AG09319 (cell line): ENCODE results near the gene KIAA0586.

Source experiments
- DNase-seq: peaks from one replicate; pipeline ENCODE4 v3.0.0-alpha.2; 2010; ENCODE audit warnings: low read depth; ENCODE audit errors: extremely low read depth
- TF ChIP-seq, protein P1 (sequence below): IDR thresholded peaks from 2 replicates; pipeline ENCODE4 v1.5.1; 2011; ENCODE audit warnings: low read depth, mild to moderate bottlenecking, inconsistent platforms, low read length, moderate library complexity

Gene KIAA0586

DNA sequence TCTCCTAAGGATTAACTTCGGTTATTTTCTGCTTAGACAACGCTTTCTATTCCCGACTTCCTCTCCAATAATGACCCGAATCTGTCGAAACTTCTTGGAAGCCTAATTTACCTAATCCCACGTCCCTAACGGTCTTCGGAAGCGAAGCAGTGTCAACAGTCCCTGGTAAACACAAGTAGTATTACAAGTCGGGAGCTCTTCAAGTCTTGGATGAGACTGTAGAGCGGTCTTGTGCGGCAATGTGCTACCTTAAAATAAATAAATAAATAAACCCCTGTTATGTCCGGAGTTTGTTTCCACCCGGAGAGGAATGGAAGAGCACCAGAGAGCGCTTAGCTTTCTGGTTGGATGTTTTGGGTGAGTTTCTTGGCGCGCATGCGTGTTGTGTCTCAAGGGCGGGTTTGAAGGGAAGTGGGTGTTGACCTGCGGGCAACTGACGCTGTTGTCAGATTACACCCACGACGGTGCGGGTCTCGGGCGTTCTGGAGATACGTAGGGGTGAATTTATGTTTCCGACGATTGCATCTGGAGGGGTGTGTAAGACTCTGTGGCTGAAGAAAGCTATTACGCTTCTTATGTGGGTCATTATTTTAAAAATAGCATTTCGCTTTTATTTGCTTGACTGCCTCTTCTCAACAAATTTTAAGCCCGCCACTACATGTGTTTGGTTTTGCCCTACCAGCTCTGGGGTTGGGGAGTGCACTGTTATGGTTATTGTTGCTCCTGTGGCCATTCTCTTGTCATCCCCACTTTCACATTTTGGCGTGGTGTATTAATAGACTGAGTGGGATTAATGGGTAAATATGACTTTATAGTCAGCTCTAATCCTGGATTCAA is at the start of gene KIAA0586, which contains the start of gene TIMM9:
KIAA0586 (plus strand) TSS at position 439 of the 837 bp plus-strand sequence. CDS start 546 bp downstream, outside the sequence.
TIMM9 (minus strand) TSS at position 251 of the 837 bp plus-strand sequence. CDS start 15,586 bp downstream, outside the sequence.
- TF ChIP-seq, protein P1, sequence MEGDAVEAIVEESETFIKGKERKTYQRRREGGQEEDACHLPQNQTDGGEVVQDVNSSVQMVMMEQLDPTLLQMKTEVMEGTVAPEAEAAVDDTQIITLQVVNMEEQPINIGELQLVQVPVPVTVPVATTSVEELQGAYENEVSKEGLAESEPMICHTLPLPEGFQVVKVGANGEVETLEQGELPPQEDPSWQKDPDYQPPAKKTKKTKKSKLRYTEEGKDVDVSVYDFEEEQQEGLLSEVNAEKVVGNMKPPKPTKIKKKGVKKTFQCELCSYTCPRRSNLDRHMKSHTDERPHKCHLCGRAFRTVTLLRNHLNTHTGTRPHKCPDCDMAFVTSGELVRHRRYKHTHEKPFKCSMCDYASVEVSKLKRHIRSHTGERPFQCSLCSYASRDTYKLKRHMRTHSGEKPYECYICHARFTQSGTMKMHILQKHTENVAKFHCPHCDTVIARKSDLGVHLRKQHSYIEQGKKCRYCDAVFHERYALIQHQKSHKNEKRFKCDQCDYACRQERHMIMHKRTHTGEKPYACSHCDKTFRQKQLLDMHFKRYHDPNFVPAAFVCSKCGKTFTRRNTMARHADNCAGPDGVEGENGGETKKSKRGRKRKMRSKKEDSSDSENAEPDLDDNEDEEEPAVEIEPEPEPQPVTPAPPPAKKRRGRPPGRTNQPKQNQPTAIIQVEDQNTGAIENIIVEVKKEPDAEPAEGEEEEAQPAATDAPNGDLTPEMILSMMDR: no peak
- DNase-seq: peak; percentile 98

DNA sequence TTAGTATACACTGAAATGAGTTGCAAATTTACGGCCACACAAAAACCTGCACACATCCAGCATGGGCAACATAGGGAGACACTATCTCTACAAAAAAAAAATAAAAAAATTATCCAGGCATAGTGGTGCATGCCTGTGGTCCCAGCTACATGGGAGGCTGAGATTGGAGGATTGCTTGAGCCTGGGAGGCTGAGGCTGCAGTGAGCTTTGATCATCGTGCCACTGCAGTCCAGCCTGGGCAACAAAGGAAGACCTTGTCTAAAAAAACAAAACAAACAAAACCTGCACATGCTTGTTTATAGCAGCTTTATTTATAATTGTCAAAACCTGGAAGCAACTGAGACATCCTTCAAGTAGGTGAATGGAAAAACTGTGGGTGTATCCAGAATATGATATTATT is 36.7 kb upstream of the KIAA0586 start:
- DNase-seq: no peak
- TF ChIP-seq, protein P1: no peak

DNA sequence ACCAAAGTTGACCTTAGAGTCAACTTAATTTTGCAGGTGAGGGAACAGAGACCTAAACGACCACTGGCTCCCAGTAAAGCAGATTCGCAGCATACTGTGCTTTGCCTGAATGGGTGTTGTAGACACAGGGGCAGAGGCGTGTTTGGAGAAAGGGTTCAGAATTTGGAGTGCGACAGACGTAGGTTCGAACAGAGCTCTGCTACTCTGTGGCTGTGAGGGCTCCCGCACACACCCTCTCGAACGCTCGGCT is 32.0 kb upstream of the KIAA0586 start:
- TF ChIP-seq, protein P1: no peak
- no peak for DNase-seq

DNA sequence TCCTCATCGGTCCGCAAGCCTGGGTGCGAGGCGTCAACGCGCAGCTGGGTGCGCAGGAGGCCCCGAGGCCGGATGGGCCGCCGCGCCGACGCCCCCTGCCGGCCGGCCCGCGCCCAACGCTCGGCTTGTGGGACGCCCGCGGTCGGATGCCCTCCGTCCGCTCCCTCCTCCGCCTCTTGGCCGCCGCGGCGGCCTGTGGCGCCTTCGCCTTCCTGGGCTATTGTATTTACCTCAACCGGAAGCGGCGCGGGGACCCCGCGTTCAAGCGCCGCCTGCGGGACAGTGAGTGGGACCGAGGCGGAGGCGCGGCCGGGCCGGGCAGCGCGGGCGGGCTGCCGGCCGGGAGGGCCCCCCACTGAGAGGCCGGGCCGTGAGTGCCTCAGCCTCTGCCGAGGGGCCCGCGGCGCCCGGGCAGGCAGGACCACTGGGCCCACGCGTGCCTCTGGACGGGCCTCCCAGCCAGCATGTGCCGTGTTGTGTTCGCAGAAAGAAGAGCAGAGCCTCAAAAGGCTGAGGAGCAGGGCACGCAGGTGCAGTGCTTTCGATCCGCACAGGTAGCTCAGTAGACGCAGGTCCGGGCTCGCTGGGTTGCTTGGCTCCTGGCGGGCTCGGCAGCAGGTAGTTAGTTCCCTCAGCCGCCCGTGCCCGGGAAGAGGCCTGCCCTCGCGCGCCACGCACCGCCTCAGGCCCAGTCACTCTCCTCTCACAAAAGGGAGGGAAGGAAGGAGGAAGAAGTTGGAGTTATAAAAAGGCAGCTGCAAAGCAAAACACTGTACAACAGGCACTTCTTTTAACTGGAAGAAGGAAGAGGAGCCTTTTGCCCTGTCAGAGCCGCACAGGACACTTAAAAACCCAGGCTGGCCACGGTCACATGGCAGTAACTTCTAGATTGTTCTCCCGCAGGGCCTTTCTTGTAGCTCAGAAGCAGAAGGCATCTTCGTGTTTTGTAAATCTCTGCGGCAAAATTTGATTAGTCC is 31.4 kb upstream of the KIAA0586 start, which contains the start of gene TOMM20L:
TOMM20L (plus strand) TSS at position 119 of the 977 bp plus-strand sequence; CDS start at position 147, 28 bp downstream.
- TF ChIP-seq, protein P1: peak; percentile 33
- peak; percentile 10 for DNase-seq

DNA sequence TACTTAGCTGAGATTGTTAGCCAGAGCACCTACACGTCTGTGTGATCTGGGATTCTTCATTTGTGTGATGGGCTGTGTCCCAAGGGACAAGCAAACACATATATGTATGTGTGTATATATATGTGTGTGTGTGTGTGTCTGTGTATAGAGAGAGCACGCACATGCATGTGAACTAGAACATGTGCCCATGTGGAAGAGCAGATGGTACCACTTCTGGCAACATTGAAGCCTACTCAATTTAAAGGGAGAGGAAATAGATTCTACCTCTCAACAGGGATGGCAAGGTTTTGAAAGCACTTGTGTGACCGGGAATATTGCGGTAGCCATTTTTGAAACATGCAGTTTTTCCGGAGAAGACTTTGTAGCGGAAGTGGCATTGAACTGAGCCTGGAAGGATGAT is 30.4 kb upstream of the KIAA0586 start:
- TF ChIP-seq, protein P1: no peak
- no peak for DNase-seq

DNA sequence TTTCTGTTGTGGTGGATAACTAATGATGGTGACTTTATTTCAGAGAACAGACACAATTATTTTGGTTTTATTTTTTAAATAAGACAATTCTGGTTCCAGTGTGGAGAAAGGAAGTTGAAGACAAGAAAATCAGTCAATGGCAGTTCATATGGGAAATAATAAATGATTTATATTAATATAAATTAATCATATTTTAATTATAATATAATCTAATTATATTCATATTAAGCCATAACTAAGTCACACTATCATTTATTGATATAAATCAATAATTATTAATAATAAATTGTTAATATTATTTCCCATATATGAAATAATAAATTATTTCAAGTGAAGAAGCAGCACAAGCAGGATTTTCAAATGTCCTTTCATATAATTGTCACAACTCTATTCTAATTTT is 29.0 kb upstream of the KIAA0586 start:
- no peak for DNase-seq
- TF ChIP-seq, protein P1: no peak
